HL-60/S4 treated with retinoic acid at 250 ng/mL for 4 days and 3 days (cell line): ENCODE measurements around the gene NUDT1.

Source experiments
- in situ Hi-C: fragments of 300-500 bp; cut with MboI; formaldehyde crosslinking; loops from 2 replicates; pipeline ENCODE4 v1.7.0; 2022; ENCODE audit warnings: low sequenced_read_pairs

NUDT1 gene

GRCh38 chr7:2247141-2247995 is 5.3 kb downstream of the NUDT1 start:
- in situ Hi-C loops: no loop called here

DNA sequence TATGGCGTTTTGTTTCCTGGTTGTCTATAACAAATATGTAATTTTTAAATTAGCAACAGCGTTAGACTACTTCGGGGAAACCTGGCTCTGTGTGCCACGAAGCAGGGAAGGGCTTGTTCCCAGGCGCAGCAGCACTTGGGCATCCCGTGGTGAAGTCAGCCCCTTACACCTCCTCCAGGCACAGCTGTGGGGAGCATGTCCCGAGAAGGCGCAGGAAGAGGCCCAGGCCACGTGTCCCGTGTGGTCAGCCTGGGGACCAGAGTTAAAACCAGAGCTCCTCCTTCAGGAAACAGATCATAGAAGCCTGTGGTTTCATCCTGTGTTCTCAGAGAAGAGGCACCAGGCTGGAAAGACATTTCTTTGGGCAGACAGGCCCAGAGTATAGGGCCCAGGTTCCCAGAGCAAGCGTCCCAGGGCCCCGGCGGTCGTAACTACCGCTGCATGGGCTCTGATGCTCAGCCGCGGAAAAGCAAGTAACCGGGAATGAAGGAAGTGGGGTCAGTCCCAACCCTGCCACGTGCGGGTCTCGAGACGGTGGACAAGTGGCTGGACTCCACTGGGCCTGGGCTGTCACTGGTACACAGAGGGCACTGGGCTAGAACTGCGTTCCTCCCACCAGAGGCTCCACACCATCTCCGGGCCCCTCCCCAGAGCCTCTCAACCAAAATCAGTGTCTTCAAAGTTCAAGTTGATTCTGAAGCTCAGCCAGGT is 7.1 kb downstream of the NUDT1 start:
- in situ Hi-C loops: no loop called here

- in situ Hi-C loops: no loop called here
Observed at GRCh38 chr7:2249744-2250323, 7.8 kb downstream of the NUDT1 start.

DNA sequence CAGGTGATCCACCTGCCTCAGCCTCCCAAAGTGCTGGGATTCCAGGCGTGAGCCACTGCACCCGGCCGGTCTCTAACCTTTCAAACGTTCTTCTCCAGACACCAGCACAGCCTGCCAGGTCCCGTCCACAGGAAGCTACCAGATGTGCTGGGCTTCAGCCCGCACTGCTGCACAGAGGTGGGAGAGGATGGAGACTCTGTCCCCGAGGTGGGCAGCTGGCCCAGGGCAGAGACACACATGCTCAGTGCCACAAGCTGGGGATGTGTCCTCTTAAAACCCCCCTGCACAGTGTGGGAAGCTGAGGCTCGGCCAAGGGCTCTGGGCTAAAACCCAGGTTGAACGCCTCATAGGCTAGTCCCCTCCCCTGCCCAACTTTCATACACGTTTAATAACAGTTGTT is 9.4 kb downstream of the NUDT1 start:
- in situ Hi-C loops: no loop called here

GRCh38 chr7:2251841-2252771 is 10.1 kb downstream of the NUDT1 start:
- in situ Hi-C loops: no loop called here

DNA sequence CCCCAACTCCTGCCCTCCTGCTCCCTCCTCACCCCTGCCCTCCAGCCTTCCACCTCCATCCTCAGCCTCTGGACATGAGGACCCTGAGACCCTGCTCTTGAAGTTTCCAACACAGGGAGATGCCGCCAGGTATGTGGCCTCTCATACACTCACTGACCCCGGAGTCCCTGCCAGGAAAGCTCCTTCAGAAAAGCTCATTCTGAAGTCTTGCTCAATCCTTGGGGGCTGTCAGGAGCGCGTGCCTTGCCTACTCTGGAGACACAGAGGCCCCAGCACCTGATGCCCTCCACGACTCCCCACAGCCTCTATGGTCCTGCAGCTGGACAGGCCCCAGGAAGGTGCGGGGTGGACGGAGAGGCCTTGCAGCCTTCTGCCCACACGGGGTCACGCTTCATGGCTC is 11.0 kb downstream of the NUDT1 start:
- in situ Hi-C loops: no loop called here

DNA sequence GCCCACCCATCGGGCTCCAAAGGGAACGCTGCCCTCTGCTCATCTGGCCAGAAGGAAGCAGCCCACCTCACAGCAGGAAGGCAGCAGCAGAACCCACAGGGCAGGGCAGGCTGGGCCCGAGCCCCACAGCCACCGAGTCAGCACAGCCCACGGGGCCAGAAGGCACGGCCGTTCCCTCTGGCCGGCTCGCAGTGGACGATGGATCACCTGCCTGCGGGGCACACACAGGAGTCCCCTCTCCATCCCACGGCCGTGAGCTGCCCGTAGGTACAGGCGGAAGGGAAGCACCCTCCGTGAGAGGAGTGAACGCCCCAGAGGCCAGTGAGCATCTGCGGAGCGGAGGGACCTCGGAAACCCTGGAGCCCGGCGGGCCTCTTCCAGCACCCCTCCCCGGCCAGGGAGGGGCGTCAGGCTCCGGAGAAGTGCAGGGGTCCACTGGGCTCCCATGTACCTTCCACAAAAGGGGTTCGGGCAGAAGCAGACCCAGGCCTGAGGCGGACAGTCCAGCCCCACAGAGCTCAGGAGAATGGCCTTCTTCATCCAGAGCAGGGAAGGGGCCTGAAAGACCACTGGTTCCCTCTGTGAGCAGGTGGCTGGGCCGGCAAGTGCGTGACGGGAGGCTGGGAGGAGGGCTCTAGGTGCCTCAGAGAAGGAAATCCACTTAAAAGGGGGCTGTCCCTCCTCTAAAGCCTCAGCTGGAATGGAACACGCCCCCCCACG is 11.7 kb downstream of the NUDT1 start:
- in situ Hi-C loops: no loop called here

DNA sequence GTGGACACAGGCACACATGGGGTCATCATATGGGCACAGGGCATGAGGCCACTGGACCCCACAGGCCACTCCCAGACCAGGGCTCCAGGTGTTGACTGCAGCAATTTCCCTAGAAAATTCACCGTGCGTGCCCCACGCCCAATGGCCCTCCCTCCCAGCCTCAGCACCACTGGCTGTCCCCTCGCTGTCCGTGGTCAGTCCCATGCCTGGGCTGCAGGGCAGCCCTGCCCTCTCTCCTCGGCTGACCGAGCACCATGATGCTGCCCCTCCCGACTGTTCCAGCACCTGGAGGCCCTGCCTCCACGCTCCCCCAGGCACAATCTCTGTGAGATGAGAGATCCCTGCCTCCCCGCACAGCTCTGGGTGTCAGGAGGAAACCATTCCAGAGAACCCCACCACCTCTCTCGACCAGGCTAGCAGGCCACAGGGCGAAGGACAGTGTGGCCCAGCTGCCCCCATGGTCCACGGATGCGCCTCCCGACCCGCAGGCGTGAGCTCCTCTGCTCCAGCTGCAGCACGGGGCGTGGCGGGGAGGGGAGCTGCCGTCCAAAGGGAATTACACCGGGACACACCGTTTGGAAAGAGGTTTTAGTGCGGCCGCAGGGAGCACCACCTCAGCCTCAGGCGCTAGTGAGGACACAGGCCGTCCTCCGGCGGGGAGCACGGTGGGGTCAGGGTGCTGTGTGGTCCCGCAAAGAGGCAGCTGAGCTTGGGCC is 12.6 kb downstream of the NUDT1 start:
- in situ Hi-C loops: no loop called here

- in situ Hi-C loops: no loop called here
Observed at GRCh38 chr7:2255145-2256139, 13.4 kb downstream of the NUDT1 start.

GRCh38 chr7:2256306-2257045 is 14.4 kb downstream of the NUDT1 start:
- in situ Hi-C loops: no loop called here

DNA sequence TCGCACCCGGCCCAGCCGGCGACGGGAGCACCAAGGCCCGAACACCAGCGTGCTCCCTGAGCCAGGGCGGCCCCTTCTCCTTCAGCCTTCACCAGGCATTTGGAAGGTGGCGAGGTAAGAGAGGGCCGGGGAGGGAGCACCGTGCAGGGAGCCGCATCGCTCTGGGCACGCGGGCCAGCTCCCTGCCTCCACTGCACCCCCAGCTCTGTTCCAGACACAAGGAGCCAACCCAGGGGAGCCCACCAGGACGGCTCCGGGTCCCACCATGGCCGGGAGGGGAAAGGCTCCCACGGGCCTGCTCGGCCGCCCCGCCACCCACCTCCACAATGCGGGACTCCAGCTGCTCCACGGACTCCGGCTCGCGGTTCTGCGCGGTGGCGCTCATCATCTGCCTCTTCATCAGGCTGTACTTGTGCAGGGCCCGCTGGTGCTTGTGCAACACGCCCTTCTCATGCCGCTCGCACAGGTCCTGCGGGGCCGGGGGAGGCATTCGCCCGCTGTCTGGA is 15.1 kb downstream of the NUDT1 start:
- in situ Hi-C loops: no loop called here

- in situ Hi-C loops: no loop called here
Observed at GRCh38 chr7:2257651-2258050, 15.6 kb downstream of the NUDT1 start.

DNA sequence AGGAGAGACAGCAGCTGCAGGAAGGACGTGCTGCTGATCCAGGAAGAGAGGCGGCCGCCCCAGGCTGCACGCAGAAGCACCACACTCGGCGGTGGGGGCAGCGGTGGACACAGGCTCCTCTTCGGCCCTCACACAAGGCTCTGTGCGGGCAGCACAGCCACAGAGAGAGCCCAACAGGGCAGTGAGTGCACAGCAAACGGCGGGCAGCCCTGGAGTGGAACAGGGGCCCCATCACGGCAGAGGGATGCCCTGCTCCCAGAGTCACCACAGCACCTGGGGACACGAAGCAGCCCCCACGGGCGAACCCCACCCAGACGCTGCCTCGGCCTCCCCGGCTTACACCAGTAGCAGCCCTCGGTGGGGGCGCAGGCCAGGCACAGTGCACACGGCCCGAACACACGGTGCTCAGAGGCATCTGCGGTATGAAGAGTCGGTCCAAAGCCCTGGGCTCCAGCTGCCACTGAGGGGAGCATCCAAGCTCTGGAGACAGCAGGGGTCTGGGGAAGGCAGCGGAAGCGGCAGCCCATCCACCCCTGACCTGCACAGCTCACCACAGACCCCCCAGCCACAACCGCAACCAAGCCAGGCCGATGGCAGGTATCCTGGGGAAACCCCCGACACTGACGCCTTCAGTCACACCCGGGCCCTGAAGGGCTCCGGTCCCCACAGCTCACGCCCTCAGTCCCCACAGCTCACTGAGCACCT is 16.8 kb downstream of the NUDT1 start:
- in situ Hi-C loops: no loop called here

DNA sequence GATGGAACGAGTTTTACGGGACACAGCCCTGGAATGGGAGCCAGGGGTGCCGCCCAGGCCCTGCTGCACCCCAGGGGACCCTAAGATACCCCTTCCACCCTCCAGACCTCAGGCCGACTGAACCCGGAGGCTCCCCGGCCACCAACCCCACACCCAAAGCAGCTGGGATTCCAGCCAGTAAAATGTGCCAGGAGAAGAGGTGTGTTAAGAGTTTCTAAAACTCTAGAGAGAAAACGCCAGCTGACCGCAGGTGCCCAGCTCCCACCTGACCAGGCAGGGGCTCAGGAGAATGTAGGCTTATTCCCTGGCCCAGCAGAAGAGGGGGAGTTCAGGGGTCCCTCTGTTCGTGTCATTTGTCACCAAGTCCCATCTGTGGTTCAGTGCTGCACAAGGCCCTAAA is 17.5 kb downstream of the NUDT1 start:
- in situ Hi-C loops: no loop called here

GRCh38 chr7:2260820-2261219 is 18.8 kb downstream of the NUDT1 start:
- in situ Hi-C loops: no loop called here

DNA sequence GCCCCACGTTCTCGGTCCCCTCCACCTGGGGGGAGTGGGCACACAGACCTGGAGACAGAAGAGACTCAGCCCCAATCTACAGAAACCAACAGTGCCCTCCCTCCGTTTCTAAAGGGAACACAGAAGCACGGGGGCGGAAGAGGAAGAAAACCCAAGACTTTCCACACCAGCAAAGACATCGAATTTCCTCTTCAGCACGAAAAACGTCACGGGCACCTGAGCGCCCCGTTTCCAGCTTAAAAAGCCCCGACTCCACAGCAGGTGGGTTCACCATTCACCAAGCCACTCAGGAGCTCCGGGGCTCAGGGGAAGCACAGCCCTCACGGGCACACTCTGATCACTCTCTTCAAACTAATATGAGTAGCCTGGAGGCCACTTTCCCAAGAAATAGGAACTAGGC is 19.6 kb downstream of the NUDT1 start:
- in situ Hi-C loops: no loop called here

DNA sequence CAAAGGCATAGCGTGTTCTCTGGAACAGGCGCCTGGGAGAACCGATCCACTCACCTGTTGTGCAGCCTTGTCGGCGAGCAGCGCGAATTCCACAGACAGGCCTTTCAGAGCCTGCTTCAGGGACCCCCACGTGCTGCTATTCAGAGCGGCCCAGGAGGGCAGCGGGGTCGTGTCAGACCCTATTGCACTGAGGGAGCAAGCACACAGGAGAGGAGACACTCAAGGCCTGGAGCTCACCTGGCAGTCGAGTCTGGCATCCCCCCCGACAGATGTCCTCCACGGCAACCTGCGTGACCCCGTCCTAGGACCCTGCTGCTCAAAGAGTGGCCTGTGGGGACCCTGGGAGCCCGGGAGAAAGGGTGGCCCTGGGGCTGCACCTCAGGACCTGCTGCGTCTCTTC is 21.1 kb downstream of the NUDT1 start:
- in situ Hi-C loops: no loop called here
